Stomach (tissue), 9 donors: ENCODE measurements around the gene MARCHF9. TPM values are rescaled to one million over a fixed set of nuclear protein-coding genes. Genes with fewer than 3 reads are reported as not detected.

ENCODE experiments used
- DNase-seq, 2 donors: peaks; one replicate each; pipeline versions ENCODE4 v3.0.0 to v3.0.0-alpha.2; 2013 to 2019
- H3K27ac ChIP-seq, 5 donors: fragments of 200-600 bp in 4 of 5; sonication (generic) in 4 of 5; one replicate each; pipeline ENCODE4 v1.5.1; 2013 to 2019; ENCODE audit warnings: mild to moderate bottlenecking in 1 of 5, moderate library complexity in 1 of 5
- H3K27me3 ChIP-seq, 3 donors: fragments of 200-600 bp; sonication (generic); one replicate each; pipeline ENCODE4 v1.5.1; 2017 to 2019; ENCODE audit warnings: mixed run types in 1 of 3
- H3K36me3 ChIP-seq, 4 donors: fragments of 200-600 bp; sonication (generic); 1 replicate in 3 of 4; 2 replicates in 1 of 4; pipeline ENCODE4 v1.5.1; 2016 to 2019
- H3K4me1 ChIP-seq, 4 donors: fragments of 200-600 bp; sonication (generic); one replicate each; pipeline ENCODE4 v1.5.1; 2016 to 2019
- H3K4me3 ChIP-seq, 4 donors: fragments of 200-600 bp; sonication (generic) in 3 of 4; one replicate each; pipeline ENCODE4 v1.5.1; 2016 to 2019; ENCODE audit warnings: mild to moderate bottlenecking in 1 of 4
- H3K9me3 ChIP-seq, 4 donors: fragments of 200-600 bp; sonication (generic); one replicate each; pipeline ENCODE4 v1.5.1; 2016 to 2019
- CTCF ChIP-seq, 7 experiments: fragments of 450-650 bp in 4 of 7; fragments of 200-600 bp in 3 of 7; sonication (generic) in 3 of 7; IDR thresholded peaks; one replicate each; pipeline ENCODE4 v1.5.1; 2016 to 2019; ENCODE audit warnings: antibody characterized with exemption in 7 of 7, control low read depth in 2 of 7, mild to moderate bottlenecking in 1 of 7
- EP300 ChIP-seq: sonication (generic); formaldehyde crosslinking; IDR thresholded peaks from one replicate; pipeline ENCODE4 v1.6.1; 2017; ENCODE audit warnings: antibody characterized with exemption
- POLR2A ChIP-seq, 4 donors: fragments of 450-650 bp; IDR thresholded peaks; one replicate each; pipeline ENCODE4 v1.6.1; 2016; ENCODE audit warnings: antibody characterized with exemption in 4 of 4, control low read depth in 2 of 4, mild to moderate bottlenecking in 1 of 4, moderate library complexity in 1 of 4
- POLR2AphosphoS5 ChIP-seq, 3 donors: sonication (generic); formaldehyde crosslinking; IDR thresholded peaks; one replicate each; pipeline ENCODE4 v1.6.1; 2016; ENCODE audit warnings: antibody characterized with exemption in 3 of 3
- WGBS, 5 donors: extraction: QIAGEN DNeasy Blood & Tissue Kit in 3 of 5; methylation state at CpG; one replicate each; pipeline versions ENCODE4 v1.1.5 to v1.1.7; 2013 to 2018; 5-methylcytosine and 5-hydroxymethylcytosine counted together
- intact Hi-C: fragments of 100-400 bp; cut with DNase I; formaldehyde crosslinking; loops from one replicate; pipeline ENCODE4 v1.15.1; 2023; ENCODE audit warnings: low total_unique reads
- polyA plus RNA-seq, 3 donors: library from polyadenylated mRNA; stranded (reverse); fragments of 200-250 nt; gene quantifications; one replicate each; pipeline ENCODE4 v1.2.3, GENCODE V29; 2013
- total RNA-seq, 5 donors: library from RNA; depleted of rRNA; stranded (reverse); fragments of >200 nt; gene quantifications; one replicate each; pipeline versions ENCODE4 v1.1.0 to v1.2.3, GENCODE V29; 2014 to 2016
- donor health status: healthy with polysubstance abuse.
- donor health status: Bipolar disorder and iron deficiency.
- donor health status: healthy.

Gene MARCHF9
- total and polyA plus RNA-seq, 8 donors = 1.0 to 16.0 (median 8.8) TPM

- peak overlapping the region; percentile 10 to 75 (median 67) for H3K27ac ChIP-seq
- peaks cover 0 to 72% (median 0%) of the 10 kb centered on the region in 3 donors for H3K27me3 ChIP-seq
These were observed 27.8 kb upstream of the MARCHF9 start for GRCh38 chr12:57726884-57727757.

GRCh38 chr12:57727758-57728395, 27.0 kb upstream of the MARCHF9 start:
- WGBS, 5 donors = 43 to 58% (median 48%) methylated on average over 21 of the region's 21 CpGs
- DNase-seq = peak in 1 of 2 donors; percentile 42
- no peaks in the 10 kb centered on the region for H3K9me3 ChIP-seq
- intact Hi-C loops = no loop called here
- no peak overlapping the region for H3K27ac ChIP-seq
- TF ChIP-seq CTCF (IDR thresholded peaks at IDR 0.05) (no peak), POLR2AphosphoS5 (IDR thresholded peaks at IDR 0.05) (no peak), POLR2A (IDR thresholded peaks at IDR 0.05) (no peak), EP300 (no peak)
- peaks cover 0 to 42% (median 5%) of the 10 kb centered on the region in 4 donors for H3K36me3 ChIP-seq
- peaks cover 0 to 78% (median 0%) of the 10 kb centered on the region in 3 donors for H3K27me3 ChIP-seq
- no peak overlapping the region for H3K4me3 ChIP-seq
- H3K4me1 ChIP-seq = peaks cover 19 to 27% (median 22%) of the 10 kb centered on the region in 4 donors

More at GRCh38 chr12:57726884-57727757, 27.8 kb upstream of the MARCHF9 start:
- no peaks in the 10 kb centered on the region for H3K9me3 ChIP-seq
- no peak for TF ChIP-seq POLR2A (IDR thresholded peaks at IDR 0.05)
- TF ChIP-seq CTCF (IDR thresholded peaks at IDR 0.05) = peak in 4 of 7 experiments; percentile 13 to 35 (median 30)
- TF ChIP-seq EP300 = no peak
- peak overlapping the region; percentile 55 to 68 (median 60) for H3K4me3 ChIP-seq
- DNase-seq = peak; percentile 47 to 70
- peaks cover 19 to 27% (median 22%) of the 10 kb centered on the region in 4 donors for H3K4me1 ChIP-seq
- 24 to 35% (median 30%) methylated on average over 50 to 76 of the region's 76 CpGs for WGBS, 5 donors
- H3K36me3 ChIP-seq = peaks cover 0 to 36% (median 5%) of the 10 kb centered on the region in 4 donors
- intact Hi-C loops = no loop called here

GRCh38 chr12:57729321-57729844, 25.5 kb upstream of the MARCHF9 start:
- DNase-seq = peak in 1 of 2 donors; percentile 1
- intact Hi-C loops = no loop called here
- H3K4me1 ChIP-seq = peaks cover 19 to 27% (median 22%) of the 10 kb centered on the region in 4 donors
- peaks cover 0 to 57% (median 6%) of the 10 kb centered on the region in 4 donors for H3K36me3 ChIP-seq
- H3K9me3 ChIP-seq = no peaks in the 10 kb centered on the region
- TF ChIP-seq POLR2A (IDR thresholded peaks at IDR 0.05) (no peak), EP300 (no peak), CTCF (IDR thresholded peaks at IDR 0.05) (no peak), POLR2AphosphoS5 (IDR thresholded peaks at IDR 0.05) (no peak)
- H3K27ac ChIP-seq = no peak overlapping the region
- peaks cover 0 to 88% (median 0%) of the 10 kb centered on the region in 3 donors for H3K27me3 ChIP-seq
- H3K4me3 ChIP-seq = no peak overlapping the region
- WGBS, 5 donors = 45 to 55% (median 51%) methylated on average over 5 of the region's 5 CpGs
